HCT116 (cell line): ENCODE data around the gene IFT122.

Experiments used
- ELF1 ChIP-seq: IDR thresholded peaks from 2 replicates; pipeline ENCODE4 v1.6.1; 2012; ENCODE audit warnings: low read depth, borderline replicate concordance
- EZH2 ChIP-seq: fragments of 200-600 bp; sonication (generic); IDR thresholded peaks from 2 replicates; pipeline ENCODE4 v1.6.1; 2017; ENCODE audit warnings: antibody characterized with exemption, mixed run types
- MAX ChIP-seq: IDR thresholded peaks from 2 replicates; pipeline ENCODE4 v1.6.1; 2012
- POLR2A ChIP-seq: IDR thresholded peaks from 2 replicates; pipeline ENCODE4 v1.7.0; 2011; ENCODE audit warnings: borderline replicate concordance; ENCODE audit not compliant: insufficient read depth, insufficient read length; ENCODE audit errors: extremely low read depth
- POLR2AphosphoS5 ChIP-seq: IDR thresholded peaks from 2 replicates; pipeline ENCODE4 v1.6.1; 2011; ENCODE audit warnings: mild to moderate bottlenecking, low read depth, low read length, moderate library complexity
- RAD21 ChIP-seq: IDR thresholded peaks from 2 replicates; pipeline ENCODE4 v1.6.1; 2012; ENCODE audit warnings: low read depth, mild to moderate bottlenecking
- ZBTB33 ChIP-seq: IDR thresholded peaks from 2 replicates; pipeline ENCODE4 v1.6.1; 2011; ENCODE audit warnings: mild to moderate bottlenecking, low read length, moderate library complexity; ENCODE audit not compliant: insufficient replicate concordance; ENCODE audit errors: extremely low read depth
- ZNF274 ChIP-seq: fragments of 200-500 bp; sonication (Bioruptor generic); IDR thresholded peaks from 2 replicates; pipeline ENCODE4 v1.6.1; 2014; ENCODE audit warnings: mild to moderate bottlenecking, low read depth, low read length, inconsistent platforms
- TF ChIP-seq, protein P1 (sequence below), 3 experiments: fragments of 200-600 bp in 1 of 3; sonication (generic) in 1 of 3; IDR thresholded peaks in 2 of 3; conservative IDR thresholded peaks in 1 of 3; 2 replicates each; pipeline ENCODE4 v1.5.1; 2012 to 2017; ENCODE audit warnings: low read depth in 2 of 3, low read length in 2 of 3, antibody characterized with exemption in 1 of 3, borderline replicate concordance in 1 of 3, control low read depth in 1 of 3, mild to moderate bottlenecking in 1 of 3, mixed read lengths in 1 of 3, mixed run types in 1 of 3, moderate library complexity in 1 of 3; ENCODE audit not compliant: insufficient read depth in 1 of 3

DNA sequence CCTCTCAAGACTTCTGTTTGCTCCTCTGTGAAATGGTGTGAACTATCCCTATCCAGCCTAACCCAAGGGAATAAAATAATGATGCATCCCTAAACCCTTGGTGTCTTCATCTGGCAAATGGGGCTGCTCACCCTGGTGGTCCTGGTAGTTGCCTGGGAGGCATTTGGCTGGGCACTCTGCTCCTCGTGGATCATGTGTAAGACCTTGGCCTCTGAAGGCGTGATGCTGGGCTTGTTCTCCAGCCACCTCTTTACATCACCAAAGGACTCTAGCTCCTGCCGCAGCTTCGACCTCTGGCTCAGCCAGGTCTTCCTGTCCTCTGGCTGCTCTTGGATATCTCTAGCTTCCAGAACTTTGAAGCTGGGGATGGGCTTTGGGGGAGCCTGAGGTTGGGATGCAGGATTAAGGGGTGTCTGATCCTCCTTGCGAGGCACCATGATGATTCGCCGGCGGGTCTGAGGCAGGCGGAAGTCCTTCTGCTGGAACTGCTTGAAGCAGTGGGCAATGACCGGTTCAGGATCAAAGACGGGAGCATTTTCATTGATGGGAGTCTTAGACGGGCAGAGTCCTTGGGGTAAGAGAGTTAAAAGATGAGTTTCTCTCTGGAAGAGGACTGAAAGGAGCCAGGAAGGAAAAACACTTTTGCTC, 18.7 kb upstream of the IFT122 start:
- TF ChIP-seq, protein P1, sequence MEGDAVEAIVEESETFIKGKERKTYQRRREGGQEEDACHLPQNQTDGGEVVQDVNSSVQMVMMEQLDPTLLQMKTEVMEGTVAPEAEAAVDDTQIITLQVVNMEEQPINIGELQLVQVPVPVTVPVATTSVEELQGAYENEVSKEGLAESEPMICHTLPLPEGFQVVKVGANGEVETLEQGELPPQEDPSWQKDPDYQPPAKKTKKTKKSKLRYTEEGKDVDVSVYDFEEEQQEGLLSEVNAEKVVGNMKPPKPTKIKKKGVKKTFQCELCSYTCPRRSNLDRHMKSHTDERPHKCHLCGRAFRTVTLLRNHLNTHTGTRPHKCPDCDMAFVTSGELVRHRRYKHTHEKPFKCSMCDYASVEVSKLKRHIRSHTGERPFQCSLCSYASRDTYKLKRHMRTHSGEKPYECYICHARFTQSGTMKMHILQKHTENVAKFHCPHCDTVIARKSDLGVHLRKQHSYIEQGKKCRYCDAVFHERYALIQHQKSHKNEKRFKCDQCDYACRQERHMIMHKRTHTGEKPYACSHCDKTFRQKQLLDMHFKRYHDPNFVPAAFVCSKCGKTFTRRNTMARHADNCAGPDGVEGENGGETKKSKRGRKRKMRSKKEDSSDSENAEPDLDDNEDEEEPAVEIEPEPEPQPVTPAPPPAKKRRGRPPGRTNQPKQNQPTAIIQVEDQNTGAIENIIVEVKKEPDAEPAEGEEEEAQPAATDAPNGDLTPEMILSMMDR (IDR thresholded peaks at IDR 0.05 in 2 of 3, conservative IDR thresholded peaks at IDR 0.05 in 1 of 3; ENCODE audit: borderline replicate concordance in 1 of 3, insufficient read depth in 1 of 3, low read depth in 2 of 3, low read length in 2 of 3) = no peak
- TF ChIP-seq POLR2AphosphoS5 (no peak), POLR2A (no peak), EZH2 (no peak), ZBTB33 (no peak), MAX (no peak), RAD21 (no peak), ZNF274 (no peak), ELF1 (no peak)
